PC-3 (cell line): ENCODE data around the gene NTNG1.

Source experiments
- CTCF ChIP-seq: fragments of 300-600 bp; sonication (generic); conservative IDR thresholded peaks from 2 replicates; pipeline ENCODE4 v1.5.1; 2017; ENCODE audit warnings: antibody characterized with exemption, low read depth, mild to moderate bottlenecking, low read length
- EZH2 ChIP-seq: fragments of 300-600 bp; sonication (generic); IDR thresholded peaks from one replicate; pipeline ENCODE4 v1.6.1; 2017; ENCODE audit warnings: antibody characterized with exemption, mild to moderate bottlenecking, low read length; ENCODE audit not compliant: unreplicated experiment

GRCh38 chr1:107124694-107125093 is 16.1 kb upstream of the NTNG1 start:
- TF ChIP-seq CTCF = no peak
- TF ChIP-seq EZH2 = no peak
